GM21576 (cell line): ENCODE measurements around the gene LRP1B.
"Not testable (repeated sequence)": the region's sequence is repeated elsewhere in the genome, so short reads cannot be mapped to it uniquely, and the experiment has no call there.

ENCODE experiments used
- ATAC-seq: cut with Tn5 transposase; IDR thresholded peaks from one replicate; pipeline ENCODE4 v1.9.1; 2021; ENCODE audit warnings: mild to moderate bottlenecking, moderate library complexity; ENCODE audit not compliant: unreplicated experiment

Gene LRP1B

GRCh38 chr2:140512106-140512505, 1618.7 kb downstream of the LRP1B start:
- no peak for ATAC-seq

GRCh38 chr2:140509765-140510164, 1621.1 kb downstream of the LRP1B start:
- ATAC-seq = no peak

- no peak for ATAC-seq
These were observed 1622.1 kb downstream of the LRP1B start for GRCh38 chr2:140508756-140509155.

GRCh38 chr2:140506606-140507005, 1624.2 kb downstream of the LRP1B start:
- no peak for ATAC-seq

GRCh38 chr2:140504601-140505000, 1626.2 kb downstream of the LRP1B start:
- ATAC-seq = no peak

- ATAC-seq = no peak
These were observed 1627.7 kb downstream of the LRP1B start for GRCh38 chr2:140502951-140503630.

- ATAC-seq = no peak
These were observed 1632.5 kb downstream of the LRP1B start for GRCh38 chr2:140498360-140498759.

GRCh38 chr2:140496714-140497113, 1634.1 kb downstream of the LRP1B start:
- no peak for ATAC-seq

- ATAC-seq = no peak
These were observed 1638.9 kb downstream of the LRP1B start for GRCh38 chr2:140491876-140492275.

GRCh38 chr2:140489193-140489592, 1641.6 kb downstream of the LRP1B start:
- ATAC-seq = no peak

GRCh38 chr2:140481136-140481535, 1649.7 kb downstream of the LRP1B start:
- no peak for ATAC-seq

- ATAC-seq = no peak
These were observed 1657.0 kb downstream of the LRP1B start for GRCh38 chr2:140473851-140474250.

GRCh38 chr2:140472676-140473075, 1658.1 kb downstream of the LRP1B start:
- no peak for ATAC-seq

GRCh38 chr2:140465301-140465700, 1665.5 kb downstream of the LRP1B start:
- no peak for ATAC-seq

GRCh38 chr2:140462990-140463389, 1667.8 kb downstream of the LRP1B start:
- ATAC-seq = no peak

GRCh38 chr2:140457483-140457882, 1673.3 kb downstream of the LRP1B start:
- no peak for ATAC-seq

- ATAC-seq = no peak
These were observed 1675.5 kb downstream of the LRP1B start for GRCh38 chr2:140455315-140455714.

- ATAC-seq = no peak
These were observed 1676.1 kb downstream of the LRP1B start for GRCh38 chr2:140454717-140455116.

- no peak for ATAC-seq
These were observed 1679.5 kb downstream of the LRP1B start for GRCh38 chr2:140451324-140451723.

GRCh38 chr2:140442319-140442718, 1688.5 kb downstream of the LRP1B start:
- ATAC-seq = no peak

GRCh38 chr2:140440815-140441214, 1690.0 kb downstream of the LRP1B start:
- no peak for ATAC-seq

- no peak for ATAC-seq
These were observed 1693.9 kb downstream of the LRP1B start for GRCh38 chr2:140436936-140437335.

GRCh38 chr2:140427033-140427432, 1703.8 kb downstream of the LRP1B start:
- ATAC-seq = not testable (repeated sequence)
